Kidney (tissue), 14 donors: ENCODE data around the gene RHOC. TPM values are rescaled to one million over a fixed set of nuclear protein-coding genes. Genes with fewer than 3 reads are reported as not detected.

Experiments used
- DNase-seq, 5 donors: peaks; one replicate each; pipeline ENCODE4 v3.0.0-alpha.2; 2013 to 2020
- FAIRE-seq: peaks from 2 replicates; lab custom pipeline; 2012; peaks lifted over from hg19 to GRCh38; lab: Jason Lieb, UNC
- H3K27ac ChIP-seq, 2 donors: one replicate each; pipeline ENCODE4 v1.7.0; 2013; ENCODE audit warnings: low read depth in 2 of 2, low read length in 2 of 2, inconsistent platforms in 1 of 2
- H3K27me3 ChIP-seq: one replicate; pipeline ENCODE4 v1.7.1; 2013; ENCODE audit warnings: low read length, inconsistent platforms; ENCODE audit not compliant: control insufficient read depth, insufficient read depth
- H3K36me3 ChIP-seq, 3 donors: one replicate each; pipeline versions ENCODE4 v1.7.0 to v1.7.1; 2013; ENCODE audit warnings: low read length in 3 of 3, control low read depth in 1 of 3, inconsistent platforms in 1 of 3; ENCODE audit not compliant: insufficient read depth in 3 of 3, control insufficient read depth in 2 of 3
- H3K4me1 ChIP-seq, 3 donors: one replicate each; pipeline versions ENCODE4 v1.7.0 to v1.7.1; 2013; ENCODE audit warnings: low read length in 3 of 3, inconsistent platforms in 1 of 3, low read depth in 1 of 3; ENCODE audit not compliant: control insufficient read depth in 2 of 3, insufficient read depth in 2 of 3
- H3K4me3 ChIP-seq, 3 donors: one replicate each; pipeline versions ENCODE4 v1.7.0 to v1.8.1; 2013; ENCODE audit warnings: low read length in 3 of 3, control low read depth in 1 of 3, inconsistent platforms in 1 of 3
- H3K9ac ChIP-seq, 3 donors: one replicate each; pipeline versions ENCODE4 v1.7.0 to v1.7.1; 2013; ENCODE audit warnings: low read length in 3 of 3, control low read depth in 1 of 3, inconsistent platforms in 1 of 3
- H3K9me3 ChIP-seq, 3 donors: one replicate each; pipeline versions ENCODE4 v1.7.0 to v1.7.1; 2013; ENCODE audit warnings: low read length in 3 of 3, control low read depth in 1 of 3, inconsistent platforms in 1 of 3; ENCODE audit not compliant: control insufficient read depth in 2 of 3, insufficient read depth in 1 of 3
- intact Hi-C: fragments of 100-400 bp; cut with DNase I; formaldehyde crosslinking; loops from one replicate; pipeline ENCODE4 v1.11.1; 2022
- polyA plus RNA-seq: library from polyadenylated mRNA; stranded (reverse); fragments of 350-450 nt; fragmentation: Illumina TruSeq; extraction: RNeasy Lipid Tissue Mini Kit (QIAGEN cat#74804); gene quantifications from one replicate; pipeline ENCODE4 v1.2.3, GENCODE V29; 2014; ENCODE audit warnings: low read depth, low replicate concordance; ENCODE audit not compliant: insufficient read depth
- total RNA-seq: library from RNA; stranded (reverse); fragmentation: NEBNext Ultra II Directional; extraction: Animal tissue kit (Norgen Biotek cat#: 25700); gene quantifications from one replicate; pipeline ENCODE4 v1.2.1, GENCODE V29; 2021
- TF ChIP-seq, protein P1 (sequence below): IDR thresholded peaks from 3 replicates; pipeline ENCODE4 v1.5.1; 2012; ENCODE audit warnings: mild to moderate bottlenecking, moderate library complexity, borderline replicate concordance; ENCODE audit not compliant: insufficient read depth; ENCODE audit errors: extremely low read depth
- donor health status: control.
- donor health status: control.
- donor health status: control.
- donor health status: control.
- donor health status: control.
- donor health status: DM: yes; HTN: yes; CAD: no.
- donor health status: Normal renal cell carcinoma (clear cell type).

The RHOC gene
- total and polyA plus RNA-seq, 2 donors from 2014 or later, result 270 to 501 TPM

DNA sequence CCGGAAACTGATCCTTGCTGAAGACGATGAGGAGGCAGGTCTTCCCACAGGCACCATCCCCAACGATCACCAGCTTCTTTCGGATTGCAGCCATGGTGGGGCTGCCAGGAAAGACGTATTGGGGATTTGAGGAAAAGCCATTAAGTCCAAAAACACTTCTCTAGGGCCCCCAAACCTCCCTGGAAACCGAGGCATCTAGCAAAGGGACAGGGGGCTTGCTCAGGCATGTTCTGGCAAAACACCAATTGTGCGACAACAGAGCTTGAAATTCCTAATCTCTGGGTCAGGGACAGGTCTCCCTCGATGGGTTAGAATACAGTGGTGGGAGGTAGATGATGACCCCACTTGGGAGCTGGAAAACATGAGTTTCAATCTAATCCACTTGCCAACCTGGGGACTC is 3.2 kb downstream of the RHOC start:
- Histone ChIP-seq H3K36me3 (peaks cover 0 to 29% (median 7%) of the 10 kb centered on the region in 3 donors), H3K4me3 (peak overlapping the region in 1 of 3 donors; percentile 84), H3K27me3 (no peaks in the 10 kb centered on the region), H3K4me1 (peaks cover 0 to 66% (median 53%) of the 10 kb centered on the region in 3 donors), H3K9me3 (no peaks in the 10 kb centered on the region), H3K27ac (peak overlapping the region; percentile 74 to 96), H3K9ac (no peak overlapping the region)
- TF ChIP-seq, protein P1, sequence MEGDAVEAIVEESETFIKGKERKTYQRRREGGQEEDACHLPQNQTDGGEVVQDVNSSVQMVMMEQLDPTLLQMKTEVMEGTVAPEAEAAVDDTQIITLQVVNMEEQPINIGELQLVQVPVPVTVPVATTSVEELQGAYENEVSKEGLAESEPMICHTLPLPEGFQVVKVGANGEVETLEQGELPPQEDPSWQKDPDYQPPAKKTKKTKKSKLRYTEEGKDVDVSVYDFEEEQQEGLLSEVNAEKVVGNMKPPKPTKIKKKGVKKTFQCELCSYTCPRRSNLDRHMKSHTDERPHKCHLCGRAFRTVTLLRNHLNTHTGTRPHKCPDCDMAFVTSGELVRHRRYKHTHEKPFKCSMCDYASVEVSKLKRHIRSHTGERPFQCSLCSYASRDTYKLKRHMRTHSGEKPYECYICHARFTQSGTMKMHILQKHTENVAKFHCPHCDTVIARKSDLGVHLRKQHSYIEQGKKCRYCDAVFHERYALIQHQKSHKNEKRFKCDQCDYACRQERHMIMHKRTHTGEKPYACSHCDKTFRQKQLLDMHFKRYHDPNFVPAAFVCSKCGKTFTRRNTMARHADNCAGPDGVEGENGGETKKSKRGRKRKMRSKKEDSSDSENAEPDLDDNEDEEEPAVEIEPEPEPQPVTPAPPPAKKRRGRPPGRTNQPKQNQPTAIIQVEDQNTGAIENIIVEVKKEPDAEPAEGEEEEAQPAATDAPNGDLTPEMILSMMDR, result no peak
- DNase-seq (peak in 2 of 5 donors; percentile 21 to 43), FAIRE-seq (no peak)
- intact Hi-C loops, result no loop called here

DNA sequence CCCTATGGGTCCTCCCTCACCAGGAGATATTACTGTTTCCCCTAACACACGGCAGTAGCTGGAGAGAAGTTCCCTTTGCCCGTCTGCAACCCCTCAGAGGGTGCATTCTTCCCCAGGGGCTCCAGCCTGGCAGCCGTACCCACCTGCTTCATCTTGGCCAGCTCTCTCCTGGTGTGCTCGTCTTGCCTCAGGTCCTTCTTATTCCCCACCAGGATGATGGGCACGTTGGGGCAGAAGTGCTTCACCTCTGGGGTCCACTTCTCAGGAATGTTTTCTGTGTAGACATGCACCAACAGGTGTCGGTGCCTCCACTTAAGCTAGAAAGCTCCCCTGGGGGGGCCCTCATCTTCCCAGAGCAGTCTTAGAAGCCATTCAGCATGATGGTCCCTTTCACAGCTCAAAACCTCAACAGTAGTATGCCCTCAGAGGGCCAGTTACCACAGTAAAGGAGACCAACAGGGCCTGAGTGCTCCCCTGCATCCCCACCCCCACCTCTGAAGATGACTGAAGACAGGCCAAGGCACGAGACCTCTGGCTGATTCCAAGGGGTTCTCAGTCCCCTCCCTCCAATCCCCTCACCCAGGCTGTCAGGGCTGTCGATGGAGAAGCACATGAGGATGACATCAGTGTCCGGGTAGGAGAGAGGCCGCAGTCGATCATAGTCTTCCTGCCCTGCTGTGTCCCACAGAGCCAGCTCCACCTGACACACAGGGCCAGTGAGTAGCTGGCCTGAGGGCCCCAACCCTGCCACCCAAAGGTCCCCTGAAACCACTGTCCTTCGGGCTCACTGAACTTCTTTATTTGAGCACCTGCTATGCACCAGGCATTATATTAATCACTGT is 4.3 kb downstream of the RHOC start:
- peaks cover 0 to 29% (median 7%) of the 10 kb centered on the region in 3 donors for H3K36me3 ChIP-seq
- intact Hi-C loops, result no loop called here
- H3K4me3 ChIP-seq, result no peak overlapping the region
- H3K27me3 ChIP-seq, result no peaks in the 10 kb centered on the region
- H3K4me1 ChIP-seq, result peaks cover 0 to 71% (median 60%) of the 10 kb centered on the region in 3 donors
- DNase-seq (peak in 1 of 5 donors; percentile 46), FAIRE-seq (no peak)
- peak overlapping the region in 1 of 2 donors; percentile 25 for H3K27ac ChIP-seq
- H3K9me3 ChIP-seq, result no peaks in the 10 kb centered on the region
- TF ChIP-seq, protein P1, result no peak
- H3K9ac ChIP-seq, result peak overlapping the region in 1 of 3 donors; percentile 59

- TF ChIP-seq, protein P1, result no peak
- peaks cover 0 to 29% (median 7%) of the 10 kb centered on the region in 3 donors for H3K36me3 ChIP-seq
- DNase-seq, result peak in 1 of 5 donors; percentile 29
- peaks cover 0 to 70% (median 57%) of the 10 kb centered on the region in 3 donors for H3K4me1 ChIP-seq
- peak overlapping the region in 1 of 3 donors; percentile 59 for H3K9ac ChIP-seq
- intact Hi-C loops, result no loop called here
- no peak for FAIRE-seq
- no peaks in the 10 kb centered on the region for H3K9me3 ChIP-seq
- H3K4me3 ChIP-seq, result no peak overlapping the region
- no peaks in the 10 kb centered on the region for H3K27me3 ChIP-seq
- peak overlapping the region; percentile 85 to 92 for H3K27ac ChIP-seq
Observed at GRCh38 chr1:112702067-112702395, 4.9 kb downstream of the RHOC start.
